GM19455 (cell line): ENCODE data around the gene VAPA.
"Not testable (repeated sequence)": the region's sequence is repeated elsewhere in the genome, so short reads cannot be mapped to it uniquely, and the experiment has no call there.

ENCODE experiments used
- ATAC-seq: cut with Tn5 transposase; IDR thresholded peaks from one replicate; pipeline ENCODE4 v1.9.1; 2021; ENCODE audit not compliant: unreplicated experiment

The VAPA gene

DNA sequence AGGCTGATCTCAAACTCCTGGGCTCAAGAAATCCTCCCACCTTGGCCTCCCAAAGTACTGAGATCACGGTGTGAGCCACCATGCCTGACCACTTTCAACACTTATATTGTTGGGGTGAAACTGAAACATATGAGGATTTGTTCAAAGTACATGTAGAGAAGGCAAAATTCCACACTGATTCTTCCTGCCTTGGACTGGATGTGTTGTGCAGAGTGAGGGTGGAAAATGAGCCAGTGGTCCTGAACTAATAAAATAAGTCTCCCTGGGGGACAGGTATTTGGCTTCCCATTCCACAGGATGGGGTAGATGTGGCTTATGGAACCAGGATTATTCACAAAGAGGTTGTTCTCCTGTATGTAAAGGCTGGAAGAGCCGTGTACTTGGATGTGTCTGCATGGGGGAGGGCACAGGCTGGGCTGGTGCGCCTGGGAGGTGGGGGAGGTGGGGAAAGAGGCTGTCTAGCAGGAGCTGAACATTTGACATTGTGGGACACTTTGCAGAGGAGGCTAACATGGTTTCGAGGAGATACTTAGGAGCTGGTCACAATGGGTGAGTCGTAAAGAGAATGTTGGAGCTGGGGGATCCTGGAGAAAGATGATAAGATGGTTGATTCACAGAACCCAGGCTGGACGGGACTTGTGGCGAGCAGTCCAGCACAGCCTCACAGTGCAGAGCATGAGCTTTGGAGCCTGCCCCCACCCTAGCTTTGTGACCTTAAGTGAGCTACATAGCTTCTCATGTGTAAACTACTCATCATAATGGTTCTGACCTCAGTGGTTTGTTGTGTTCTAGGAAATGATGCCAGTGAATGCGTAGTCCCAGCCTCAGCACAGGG lies 28.4 kb upstream of the VAPA start, which contains the start of gene TXNDC2:
TSS of gene TXNDC2 (plus strand) at position 804 of the 835 bp plus-strand sequence. CDS start 708 bp downstream, outside the sequence.
- ATAC-seq: no peak

DNA sequence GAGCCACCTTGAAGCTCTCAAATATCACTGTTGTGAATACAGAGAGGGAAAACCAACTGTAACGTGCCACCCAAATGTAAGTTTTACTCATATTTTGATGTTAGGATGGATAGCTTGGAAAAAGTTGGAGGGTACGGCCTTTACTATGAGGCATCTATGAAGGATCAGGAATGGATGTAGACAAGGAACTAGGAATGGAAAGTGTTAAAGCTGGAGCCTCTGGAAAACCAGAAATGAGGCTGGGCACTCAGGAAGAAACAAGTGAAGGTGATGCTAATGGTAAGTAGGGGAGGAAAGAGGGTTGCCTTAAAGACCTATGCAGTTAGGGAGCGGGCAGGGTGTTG lies 27.8 kb upstream of the VAPA start:
- no peak for ATAC-seq

DNA sequence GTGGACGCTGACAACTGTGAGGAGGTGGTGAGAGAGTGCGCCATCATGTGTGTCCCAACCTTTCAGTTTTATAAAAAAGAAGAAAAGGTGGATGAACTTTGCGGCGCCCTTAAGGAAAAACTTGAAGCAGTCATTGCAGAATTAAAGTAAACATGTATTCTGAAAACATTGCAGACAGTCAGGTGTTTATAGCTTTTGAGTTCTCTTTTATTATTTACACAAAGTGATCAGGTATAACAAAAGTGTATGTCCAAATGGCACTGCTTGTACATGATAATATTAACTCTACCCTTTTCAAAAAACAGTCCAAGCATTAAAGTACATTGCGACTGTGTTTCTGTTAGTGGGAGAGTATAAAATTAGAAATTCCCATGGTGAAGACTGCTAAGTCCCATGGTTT lies 25.8 kb upstream of the VAPA start:
- no peak for ATAC-seq

DNA sequence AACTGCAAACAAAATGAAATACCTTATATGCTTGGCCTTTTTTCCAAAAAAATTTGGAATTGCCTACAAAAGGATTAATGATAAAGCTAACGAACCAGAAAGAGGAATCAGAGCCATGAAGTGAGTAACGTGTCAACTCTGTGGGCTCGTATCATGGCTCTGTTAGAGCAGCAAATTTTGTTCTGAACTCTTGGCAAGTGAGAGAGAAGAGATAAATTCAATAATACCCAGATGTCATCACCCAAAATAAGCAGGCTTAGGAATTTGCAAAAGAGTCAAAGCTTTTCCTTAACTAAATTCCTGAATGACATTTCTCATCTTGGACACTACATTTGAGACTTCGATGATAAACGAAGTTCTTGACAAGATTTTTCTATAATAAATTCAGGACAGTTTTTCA lies 23.6 kb upstream of the VAPA start:
- no peak for ATAC-seq

DNA sequence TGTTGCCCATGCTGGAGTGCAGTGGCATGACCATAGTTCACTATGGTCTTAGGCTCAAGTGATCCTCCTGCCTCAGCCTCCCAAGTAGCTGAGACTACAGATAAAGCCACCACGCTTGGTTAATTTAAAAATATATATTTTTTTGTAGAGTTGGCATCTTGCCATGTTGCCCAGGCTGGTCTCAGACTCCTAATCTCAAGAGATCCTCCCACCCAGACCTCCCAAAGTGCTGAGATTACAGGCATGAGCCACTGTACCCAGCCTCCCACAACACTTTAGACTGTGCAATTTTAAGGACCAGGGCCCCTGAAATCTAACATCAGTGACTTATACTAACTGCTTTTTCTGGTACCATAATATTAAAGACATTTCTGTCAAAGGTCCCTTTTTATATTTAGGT lies 22.9 kb upstream of the VAPA start:
- ATAC-seq: no peak

DNA sequence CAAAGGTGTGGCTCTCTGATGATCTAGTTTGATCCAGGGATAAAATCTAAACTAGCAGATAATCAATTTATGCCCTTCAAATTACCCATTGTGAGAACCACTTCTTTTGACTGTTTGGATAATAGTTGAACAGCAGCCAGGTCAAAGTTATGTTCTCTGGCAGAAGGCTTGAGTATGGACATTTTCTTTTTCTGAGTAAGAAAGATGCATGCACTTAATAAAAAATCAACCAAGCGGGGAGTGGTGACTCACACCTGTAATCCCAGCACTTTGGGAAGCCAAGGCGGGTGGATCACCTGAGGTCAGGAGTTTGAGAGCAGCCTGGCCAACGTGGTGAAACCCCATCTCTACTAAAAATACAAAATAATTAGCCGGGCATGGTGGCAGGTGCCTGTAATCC lies 22.3 kb upstream of the VAPA start:
- ATAC-seq: not testable (repeated sequence)

DNA sequence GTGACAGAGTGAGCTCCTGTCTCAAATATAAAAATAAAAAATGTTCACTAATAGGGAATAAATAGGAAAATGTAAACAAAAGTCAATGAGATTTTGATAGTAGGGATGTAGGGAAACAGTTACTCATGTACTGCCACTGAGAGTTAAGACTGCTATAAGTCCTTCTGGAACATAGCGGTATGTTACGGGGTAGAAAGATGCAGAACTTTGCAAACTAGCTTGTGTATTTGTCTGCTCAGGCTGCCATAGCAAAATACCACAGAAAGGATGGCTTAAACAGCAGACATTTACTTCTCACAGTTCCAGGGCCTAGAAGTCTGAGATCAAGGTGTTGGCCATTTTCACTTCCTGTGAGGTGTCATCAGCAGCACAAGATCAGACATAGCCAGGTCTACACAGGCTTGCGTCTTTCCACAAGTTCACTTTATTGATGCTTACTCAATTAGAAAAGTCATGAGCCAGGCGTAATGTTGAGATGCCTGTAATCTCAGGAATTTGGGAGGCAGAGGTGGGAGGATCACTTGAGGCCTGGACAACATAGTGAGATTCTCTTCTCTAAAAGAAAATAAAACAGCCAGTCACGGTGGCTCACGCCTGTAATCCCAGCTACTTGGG lies 19.3 kb upstream of the VAPA start:
- ATAC-seq: no peak

DNA sequence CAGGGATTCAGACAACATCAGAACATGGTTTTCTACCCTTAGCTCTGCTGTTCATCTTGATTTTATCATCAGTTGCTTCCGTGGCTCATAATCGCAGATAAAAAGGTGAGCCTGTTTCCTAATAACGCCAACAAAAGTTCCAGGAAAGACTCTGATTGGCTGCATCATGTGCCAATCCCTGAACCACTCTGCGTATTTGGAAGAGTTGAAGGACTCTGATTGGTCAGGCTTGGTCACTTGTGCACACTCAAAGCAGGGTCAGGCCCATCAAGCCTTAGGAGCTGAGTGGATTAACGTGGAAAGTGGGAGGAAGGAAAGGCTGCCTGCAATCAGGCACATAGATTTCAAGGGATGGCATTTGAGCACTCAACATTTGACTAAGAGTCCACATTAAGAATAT lies 16.7 kb upstream of the VAPA start:
- no peak for ATAC-seq

DNA sequence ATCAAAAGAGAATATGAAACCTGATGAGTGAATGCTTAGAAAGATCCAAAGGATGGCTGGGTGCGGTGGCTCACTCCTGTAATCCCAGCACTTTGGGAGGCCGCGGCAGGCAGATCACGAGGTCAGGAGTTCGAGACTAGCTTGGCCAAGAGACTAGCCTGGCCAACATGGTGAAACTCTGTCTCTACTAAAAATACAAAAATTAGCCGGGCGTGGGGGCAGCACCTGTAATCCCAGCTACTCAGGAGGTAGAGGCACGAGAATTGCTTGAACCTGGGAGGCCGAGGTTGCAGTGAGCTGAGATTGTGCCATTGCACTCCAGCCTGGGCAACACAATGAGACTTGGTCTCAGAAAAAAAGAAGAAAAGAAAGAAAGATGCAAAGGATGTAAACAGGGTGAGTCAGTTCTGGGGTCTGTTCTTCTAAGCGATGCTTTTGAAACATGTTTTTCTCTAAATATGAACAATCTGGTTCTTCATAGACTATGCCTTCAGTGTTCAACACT lies 16.0 kb upstream of the VAPA start:
- not testable (repeated sequence) for ATAC-seq

DNA sequence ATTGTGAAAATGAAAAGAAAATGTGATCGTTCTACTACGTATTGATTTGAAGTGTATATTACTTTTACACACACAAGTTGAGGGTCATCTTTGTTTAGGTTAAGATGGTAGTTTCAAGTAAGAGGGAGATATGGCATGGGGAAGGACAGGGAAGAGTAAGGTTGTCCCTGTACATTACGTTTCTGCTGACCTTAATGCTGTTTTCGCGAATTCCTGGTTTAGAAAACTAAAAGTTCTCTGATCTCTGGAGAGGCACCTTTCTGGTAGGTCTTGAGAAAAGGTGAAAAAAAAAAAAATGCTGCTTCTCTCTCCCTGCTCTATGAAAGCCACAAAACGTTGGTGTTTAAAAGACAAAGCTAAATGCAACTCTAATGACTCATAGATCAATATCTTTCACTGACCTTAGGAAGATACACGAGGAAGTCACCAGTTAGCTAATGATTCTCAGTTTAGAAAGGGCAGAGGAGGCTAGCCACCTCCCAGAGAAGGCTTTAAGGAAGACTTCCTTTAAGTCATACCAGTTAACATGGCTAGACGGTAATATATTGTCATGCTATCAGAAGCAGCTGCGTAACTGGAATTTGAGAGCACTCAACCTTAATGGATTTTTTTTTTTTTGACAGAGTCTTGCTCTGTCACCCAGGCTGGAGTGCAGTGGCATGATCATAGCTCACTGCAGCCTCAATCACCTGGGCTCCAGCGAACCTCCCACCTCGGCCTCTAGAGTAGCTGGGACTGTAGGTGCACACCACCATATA lies 14.8 kb upstream of the VAPA start:
- ATAC-seq: no peak

DNA sequence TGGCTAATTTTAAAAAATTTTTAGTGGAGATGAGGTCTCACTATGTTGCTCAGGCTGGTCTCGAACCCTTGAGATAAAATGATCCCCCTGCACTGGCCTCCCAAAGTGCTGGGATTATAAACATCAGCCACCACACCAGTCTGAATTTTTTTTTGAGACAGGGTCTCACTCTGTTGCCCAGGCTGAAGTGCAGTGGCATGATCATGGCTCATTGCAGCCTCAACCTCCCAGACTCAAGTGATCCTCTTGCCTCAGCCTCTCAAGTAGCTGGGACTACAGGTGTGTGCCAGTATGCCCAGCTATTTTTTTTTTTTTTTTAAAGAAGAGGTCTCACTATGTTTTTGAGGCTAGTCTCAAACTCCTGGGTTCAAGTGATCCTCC lies 14.3 kb upstream of the VAPA start:
- not testable (repeated sequence) for ATAC-seq

DNA sequence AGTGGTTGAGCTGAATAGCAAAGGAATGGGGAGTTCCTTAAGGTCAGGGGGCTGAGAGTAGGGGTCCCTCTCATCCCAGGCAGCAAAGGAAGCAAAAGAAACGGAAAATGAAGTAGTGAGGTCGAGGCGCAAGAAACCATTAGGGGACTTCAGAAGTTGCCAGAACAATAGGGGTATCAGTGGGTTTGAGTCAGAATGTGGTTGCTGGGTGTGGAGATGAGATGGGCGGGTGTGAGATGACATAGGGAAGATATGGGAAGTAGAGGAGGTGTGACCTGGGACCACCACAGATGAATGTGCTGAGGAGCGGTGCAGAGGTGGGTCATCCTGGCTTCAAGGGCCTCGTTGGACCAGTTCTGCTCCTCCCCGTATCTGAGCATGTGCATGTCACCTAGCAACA lies 13.1 kb upstream of the VAPA start:
- no peak for ATAC-seq

DNA sequence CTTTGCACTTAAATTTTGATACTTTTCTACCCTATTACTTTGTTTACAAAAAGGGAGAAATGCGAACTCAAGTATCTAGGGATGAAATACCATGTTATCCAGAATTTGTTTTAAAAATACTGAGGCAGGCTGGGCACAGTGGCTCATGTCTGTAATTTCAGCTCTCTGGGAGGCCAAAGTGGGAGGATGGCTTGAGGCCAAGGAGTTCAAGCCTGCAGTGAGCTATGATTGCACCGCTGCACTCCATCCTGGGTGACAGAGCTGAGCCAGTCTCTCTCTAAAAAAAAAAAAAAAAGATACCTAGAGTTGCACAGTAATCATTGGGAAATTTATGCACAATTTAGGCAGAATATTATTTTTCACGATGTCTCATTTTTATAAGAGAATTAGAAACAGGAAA lies 12.4 kb upstream of the VAPA start:
- no peak for ATAC-seq

DNA sequence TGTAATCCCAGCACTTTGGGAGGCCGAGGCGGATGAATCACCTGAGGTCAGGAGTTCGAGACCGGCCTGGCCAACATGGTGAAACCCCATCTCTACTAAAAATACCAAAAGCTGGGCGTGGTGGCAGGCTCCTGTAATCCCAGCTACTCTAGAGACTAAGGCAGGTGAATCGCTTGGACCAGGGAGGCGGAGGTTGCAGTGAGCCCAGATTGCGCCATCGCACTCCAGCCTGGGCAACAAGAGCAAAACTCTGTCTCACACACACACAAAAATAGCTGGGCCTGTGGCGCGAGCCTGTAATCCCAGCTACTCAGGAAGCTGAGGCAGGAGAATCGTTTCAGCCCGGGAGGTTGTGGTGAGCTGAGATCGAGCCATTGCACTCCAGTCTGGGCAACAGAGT lies 11.6 kb upstream of the VAPA start:
- ATAC-seq: not testable (repeated sequence)

DNA sequence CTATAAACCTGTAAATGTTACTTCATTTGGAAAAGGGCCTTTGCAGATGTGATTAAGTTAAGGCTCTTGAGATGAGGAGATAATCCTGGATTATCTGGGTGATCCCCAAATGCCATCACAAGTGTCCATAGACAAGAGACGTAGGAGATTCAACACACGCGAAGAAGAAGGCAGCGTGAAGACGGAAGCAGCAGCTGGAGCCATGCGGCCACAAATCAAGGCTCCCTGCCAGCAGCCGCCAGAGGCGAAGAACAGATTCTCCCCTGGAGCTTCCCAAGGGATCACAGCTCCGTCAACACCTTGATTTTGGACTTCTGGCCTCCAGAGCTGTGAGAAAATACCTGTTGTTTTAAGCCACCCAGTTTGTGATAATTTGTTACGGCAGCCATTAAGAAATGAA lies 11.0 kb upstream of the VAPA start:
- no peak for ATAC-seq

DNA sequence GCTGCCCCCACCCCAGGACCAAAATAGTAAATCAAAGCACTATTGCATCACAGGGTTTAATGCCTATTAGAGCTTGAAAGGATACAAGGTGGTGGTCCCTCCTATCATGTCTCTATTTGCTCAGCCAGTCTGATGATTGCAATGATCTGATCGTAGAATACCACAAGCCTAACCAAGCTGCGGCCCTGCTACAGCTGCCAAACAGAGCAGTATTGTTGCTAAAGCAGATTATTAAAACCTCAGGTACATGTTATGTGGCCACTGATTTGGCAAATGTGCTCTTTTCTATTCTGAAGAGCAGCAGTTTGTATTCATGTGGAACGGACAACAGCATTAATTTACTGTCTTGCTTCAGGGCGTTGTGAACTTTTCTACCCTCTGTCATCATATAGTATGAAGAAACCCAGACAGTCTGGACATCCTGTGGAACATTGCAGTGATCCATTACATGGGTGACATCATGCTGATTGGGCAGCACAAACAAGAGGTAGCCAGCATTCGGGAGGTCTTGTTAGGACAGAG lies 8.4 kb upstream of the VAPA start:
- no peak for ATAC-seq

DNA sequence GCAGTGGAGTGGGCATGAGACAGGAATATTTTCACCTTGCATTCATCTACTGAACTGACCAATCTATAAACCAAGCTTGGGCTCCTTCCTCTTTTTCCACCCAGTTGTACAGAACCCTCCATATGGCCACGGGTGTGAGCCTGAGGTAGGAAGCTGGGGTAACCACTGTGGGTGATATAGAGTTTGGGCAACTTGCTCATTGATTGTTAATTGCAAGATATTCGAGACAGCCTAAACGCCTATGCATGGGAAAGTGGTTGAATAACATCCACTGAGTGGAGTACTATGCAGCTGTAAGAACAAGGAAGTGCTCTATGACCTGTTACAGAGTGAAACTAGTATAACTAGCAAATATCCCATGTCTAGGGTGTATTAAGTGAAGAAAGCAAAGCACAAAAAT lies 7.3 kb upstream of the VAPA start:
- no peak for ATAC-seq

DNA sequence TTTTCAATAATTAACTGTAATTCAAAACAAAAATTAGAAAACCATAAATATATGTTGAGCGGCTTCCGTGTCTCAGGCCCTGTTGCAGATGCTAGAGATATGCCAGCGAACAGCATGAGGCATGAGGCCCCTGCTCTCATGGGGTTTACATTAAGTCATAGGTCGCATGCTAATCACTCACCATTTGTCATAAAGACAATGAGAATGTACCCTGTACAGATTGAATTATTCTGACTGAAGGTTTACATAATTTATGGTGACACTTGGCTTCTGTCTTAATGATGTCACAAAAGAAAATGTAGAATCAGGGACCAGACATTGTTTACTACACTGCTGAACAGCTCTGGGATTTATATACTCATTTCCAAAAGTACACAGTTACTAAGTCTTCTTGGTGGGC lies 5.9 kb upstream of the VAPA start:
- no peak for ATAC-seq

DNA sequence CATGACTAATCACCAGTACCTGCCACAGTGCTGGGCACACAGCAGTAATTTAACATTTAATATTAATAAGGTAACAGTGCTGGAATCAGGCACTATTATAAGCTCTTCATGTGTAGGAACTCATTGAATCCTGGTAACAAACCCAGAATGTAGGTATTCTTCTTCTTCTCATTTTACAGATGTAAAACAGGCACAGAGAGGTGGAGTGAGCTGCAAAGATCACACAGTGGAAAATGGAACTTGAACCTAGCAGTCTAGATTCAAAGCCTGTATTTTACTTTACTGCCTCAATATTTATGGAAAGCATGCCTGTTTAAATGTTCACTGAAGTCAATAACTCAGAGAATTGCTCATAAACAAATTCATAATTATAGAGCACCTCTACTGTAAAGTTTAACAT lies 3.7 kb upstream of the VAPA start:
- no peak for ATAC-seq

DNA sequence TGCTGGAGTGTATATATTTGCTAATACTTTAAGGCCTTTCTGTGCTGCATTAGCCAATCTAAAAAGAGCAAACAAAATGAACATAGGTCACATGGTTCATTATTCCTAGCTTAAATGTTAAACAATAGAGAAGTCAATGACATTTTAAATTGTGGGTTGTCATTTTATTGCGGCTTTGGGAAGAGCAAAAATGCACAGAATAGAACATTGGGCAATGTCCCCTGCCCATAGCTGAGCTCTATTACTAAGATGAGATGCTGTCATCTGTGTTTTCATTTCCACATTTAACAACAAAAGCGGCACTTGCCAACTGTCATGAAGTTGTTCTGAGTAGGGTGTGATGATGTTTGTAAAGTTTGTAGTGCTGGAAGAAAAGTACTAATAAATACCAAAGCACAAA lies 3.2 kb upstream of the VAPA start:
- ATAC-seq: no peak

DNA sequence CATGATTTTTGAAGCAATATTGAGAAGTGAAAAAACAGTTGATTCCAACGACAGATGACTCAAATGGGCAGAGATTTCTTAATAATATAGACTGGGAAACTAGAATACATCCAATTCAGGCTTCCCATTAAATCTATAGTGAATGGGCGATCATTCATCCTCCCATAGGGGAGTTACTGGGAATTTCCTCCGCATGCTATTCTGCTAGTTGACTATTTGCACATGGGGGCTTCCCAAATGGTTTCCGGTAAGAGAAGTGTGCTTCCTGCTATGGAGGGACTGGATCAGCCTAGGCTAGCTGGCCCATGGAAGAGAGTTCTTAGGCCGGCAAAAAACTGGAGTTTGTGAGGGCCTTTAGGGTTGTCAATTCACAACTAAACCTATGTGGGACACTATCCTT lies 2.6 kb upstream of the VAPA start:
- ATAC-seq: no peak

DNA sequence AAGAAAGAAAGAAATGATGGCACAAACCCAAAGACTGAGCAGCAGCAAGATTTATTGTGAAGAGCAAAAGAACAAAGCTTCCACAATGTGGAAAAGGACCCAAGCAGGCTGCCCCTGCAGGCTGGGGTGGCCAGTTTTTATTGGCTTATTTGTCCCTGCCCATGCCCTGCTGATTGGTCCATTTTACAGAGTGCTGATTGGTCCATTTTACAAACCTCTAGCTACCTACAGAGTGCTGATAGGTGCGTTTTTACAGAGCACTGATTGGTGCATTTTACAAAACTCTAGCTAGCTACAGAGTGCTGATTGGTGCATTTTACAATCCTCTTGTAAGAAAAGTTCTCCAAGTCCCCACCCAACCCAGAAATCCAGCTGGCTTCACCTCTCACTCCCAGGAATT lies 1.5 kb upstream of the VAPA start:
- not testable (repeated sequence) for ATAC-seq
